Choroid plexus epithelial cell (primary cell): ENCODE measurements around the gene CHAT.

Experiments used
- DNase-seq: peaks from one replicate; pipeline ENCODE4 v3.0.0-alpha.2; 2010; ENCODE audit warnings: low read depth
- H3K4me3 ChIP-seq: 2 replicates; pipeline ENCODE4 v1.5.1; 2011; ENCODE audit warnings: low read depth, mild to moderate bottlenecking, control low read depth, low read length, moderate library complexity
- CTCF ChIP-seq: conservative IDR thresholded peaks from 2 replicates; pipeline ENCODE4 v1.5.1; 2011; ENCODE audit warnings: low read depth, mild to moderate bottlenecking, control low read depth, inconsistent platforms, low read length, moderate library complexity

The CHAT gene

GRCh38 chr10:49710966-49711365, 97.1 kb downstream of the CHAT start:
- H3K4me3 ChIP-seq = no peak overlapping the region
- TF ChIP-seq CTCF = no peak
- no peak for DNase-seq

- no peak overlapping the region for H3K4me3 ChIP-seq
- TF ChIP-seq CTCF = no peak
- DNase-seq = no peak
These were observed 97.6 kb downstream of the CHAT start for GRCh38 chr10:49711481-49711880.

- no peak for DNase-seq
- TF ChIP-seq CTCF = no peak
- no peak overlapping the region for H3K4me3 ChIP-seq
These were observed 99.4 kb downstream of the CHAT start for GRCh38 chr10:49713266-49713665.
